K562 (cell line): ENCODE data around the gene PLEKHG1. TPM values are rescaled to one million over a fixed set of nuclear protein-coding genes. Genes with fewer than 3 reads are reported as not detected.

ENCODE experiments used
- ATAC-seq: fragments of 200-7000 bp; cut with Tn5 transposase; 3 replicates; pipeline ENCODE4 v1.9.1; 2020; ENCODE audit warnings: moderate library complexity
- BruUV-seq: library from RNA; stranded (reverse); fragments of 400-500 nt; replicated peaks from 2 replicates; lab custom pipeline; 2021; lab: Mats Ljungman, UMichigan
- CTCF ChIA-PET: fragments of 300-600 bp; formaldehyde crosslinking; extraction: SDS; loops from one replicate; lab custom pipeline; 2021; ENCODE audit warnings: low intra/inter-chr PET ratio; lab: Yijun Ruan, JAX
- POLR2A ChIA-PET: fragments of 300-600, 350-650 bp; sonication (Branson Sonifier 250); formaldehyde crosslinking; extraction: SDS; loops from one replicate; lab custom pipeline; 2021; ENCODE audit warnings: antibody characterized with exemption, inconsistent platforms; lab: Yijun Ruan, JAX
- DNase-seq, 4 experiments: peaks; one replicate each; pipeline versions ENCODE4 v3.0.0 to v3.0.0-alpha.2; 2011 to 2018; ENCODE audit warnings: low spot score in 3 of 4, mixed read lengths in 3 of 4; ENCODE audit errors: extremely low read depth in 1 of 4
- FAIRE-seq: peaks from 2 replicates; lab custom pipeline; 2011; peaks lifted over from hg19 to GRCh38; lab: Jason Lieb, UNC
- H2AFZ ChIP-seq: 2 replicates; pipeline ENCODE4 v1.6.0; 2011; ENCODE audit warnings: low read depth, low read length, control low read depth, inconsistent platforms
- H3K27ac ChIP-seq: fragments of 200-600 bp; 3 replicates; pipeline ENCODE4 v1.8.0; 2011; ENCODE audit warnings: low read depth, mild to moderate bottlenecking, control low read depth, inconsistent platforms, low read length, moderate library complexity, mixed read lengths; ENCODE audit errors: extremely low read depth
- H3K27me3 ChIP-seq, 2 experiments: fragments of 300-600 bp in 1 of 2; 2 replicates in 1 of 2; 3 replicates in 1 of 2; pipeline versions ENCODE4 v1.6.0 to v1.8.0; 2011; ENCODE audit warnings: inconsistent platforms in 2 of 2, low read length in 2 of 2, mild to moderate bottlenecking in 1 of 2, mixed read lengths in 1 of 2, moderate library complexity in 1 of 2; ENCODE audit not compliant: control insufficient read depth in 2 of 2, insufficient read depth in 2 of 2
- H3K36me3 ChIP-seq: fragments of 300-600 bp; 3 replicates; pipeline ENCODE4 v1.8.0; 2011; ENCODE audit warnings: mild to moderate bottlenecking, low read length, inconsistent platforms; ENCODE audit not compliant: control insufficient read depth, insufficient read depth
- H3K4me1 ChIP-seq, 2 experiments: fragments of 200-600 bp in 1 of 2; replicated peaks in 1 of 2; 2 replicates in 1 of 2; 3 replicates in 1 of 2; pipeline versions ENCODE4 v1.5.1 to v1.8.0; 2011; ENCODE audit warnings: inconsistent platforms in 2 of 2, low read length in 2 of 2, mild to moderate bottlenecking in 1 of 2, mixed read lengths in 1 of 2, moderate library complexity in 1 of 2; ENCODE audit not compliant: control insufficient read depth in 2 of 2, insufficient read depth in 2 of 2
- H3K4me2 ChIP-seq: 2 replicates; pipeline ENCODE4 v1.6.1; 2011; ENCODE audit warnings: low read length, control low read depth, inconsistent platforms, mixed read lengths; ENCODE audit not compliant: insufficient read depth
- H3K4me3 ChIP-seq: fragments of 200-600 bp; sonication (generic), shearing (Covaris generic); 2 replicates; pipeline ENCODE4 v1.5.1; 2016; ENCODE audit warnings: control low read depth, inconsistent platforms
- H3K79me2 ChIP-seq: fragments of 200-600 bp; 3 replicates; pipeline ENCODE4 v1.8.0; 2011; ENCODE audit warnings: low read length, inconsistent platforms; ENCODE audit not compliant: control insufficient read depth, insufficient read depth
- H3K9ac ChIP-seq, 2 experiments: 2 replicates each; pipeline versions ENCODE4 v1.6.0 to v1.6.1; 2011; ENCODE audit warnings: low read depth in 2 of 2, low read length in 2 of 2, control low read depth in 1 of 2, inconsistent platforms in 1 of 2, mild to moderate bottlenecking in 1 of 2, mixed read lengths in 1 of 2; ENCODE audit not compliant: insufficient read depth in 1 of 2
- H3K9me1 ChIP-seq: one replicate; pipeline ENCODE4 v1.6.0; 2011; ENCODE audit warnings: inconsistent platforms, mild to moderate bottlenecking, low read length, moderate library complexity; ENCODE audit not compliant: control insufficient read depth, insufficient read depth
- H3K9me3 ChIP-seq: replicated peaks from 2 replicates; pipeline ENCODE4 v1.5.1; 2011; ENCODE audit warnings: low read depth, low read length, inconsistent platforms; ENCODE audit not compliant: control insufficient read depth, insufficient read depth
- H4K20me1 ChIP-seq: replicated peaks from 2 replicates; pipeline ENCODE4 v1.6.1; 2011; ENCODE audit warnings: low read length, inconsistent platforms, mixed read lengths; ENCODE audit not compliant: control insufficient read depth, insufficient read depth
- CTCF ChIP-seq, 3 experiments: IDR thresholded peaks in 2 of 3; conservative IDR thresholded peaks in 1 of 3; 2 replicates each; pipeline ENCODE4 v1.5.1; 2011 to 2012; ENCODE audit warnings: low read length in 3 of 3, mild to moderate bottlenecking in 3 of 3, control low read depth in 2 of 3, improper control_type of control experiment in 1 of 3, inconsistent platforms in 1 of 3, low read depth in 1 of 3, mixed read lengths in 1 of 3, moderate library complexity in 1 of 3; ENCODE audit not compliant: insufficient read depth in 2 of 3
- E2F6 ChIP-seq, 2 experiments: IDR thresholded peaks; 2 replicates each; pipeline ENCODE4 v1.6.1; 2011; ENCODE audit warnings: borderline replicate concordance in 1 of 2, control low read depth in 1 of 2, low read depth in 1 of 2, low read length in 1 of 2, mild to moderate bottlenecking in 1 of 2, mixed read lengths in 1 of 2, moderate library complexity in 1 of 2; ENCODE audit not compliant: insufficient read depth in 1 of 2, insufficient read length in 1 of 2, poor library complexity in 1 of 2, severe bottlenecking in 1 of 2; ENCODE audit errors: extremely low read depth in 1 of 2
- ETV6 ChIP-seq, 3 experiments: fragments of 150-350 bp in 1 of 3; sonication (generic) in 1 of 3; formaldehyde crosslinking in 1 of 3; IDR thresholded peaks; 2 replicates each; pipeline versions ENCODE4 v1.6.1 to v1.8.0; 2014 to 2022; ENCODE audit warnings: borderline replicate concordance in 2 of 3, low read depth in 2 of 3, antibody characterized with exemption in 1 of 3, low read length in 1 of 3, mild to moderate bottlenecking in 1 of 3, missing genetic modification reagents in 1 of 3
- FOSL1 ChIP-seq: fragments of 200-800 bp; sonication (Bioruptor generic); conservative IDR thresholded peaks from 2 replicates; pipeline ENCODE4 v1.6.1; 2016; ENCODE audit warnings: missing genetic modification characterization, missing compliant biosample characterization
- RAD21 ChIP-seq, 2 experiments: fragments of 250-450 bp in 1 of 2; fragments of 450-650 bp in 1 of 2; sonication (Bioruptor Pico) in 1 of 2; formaldehyde crosslinking in 1 of 2; IDR thresholded peaks in 1 of 2; conservative IDR thresholded peaks in 1 of 2; 2 replicates each; pipeline versions ENCODE4 v1.4.0 to v1.8.0; 2020 to 2022; ENCODE audit warnings: mild to moderate bottlenecking in 2 of 2, moderate library complexity in 1 of 2
- SNIP1 ChIP-seq: fragments of 450-650 bp; IDR thresholded peaks from 2 replicates; pipeline ENCODE4 v1.7.1; 2017; ENCODE audit warnings: low read depth, mild to moderate bottlenecking
- ZNF282 ChIP-seq: sonication (generic); formaldehyde crosslinking; IDR thresholded peaks from 2 replicates; pipeline ENCODE4 v1.8.1; 2023; ENCODE audit warnings: missing genetic modification reagents
- WGBS: fragments of 100-300 bp; shearing (Covaris generic); methylation state at CpG from one replicate; pipeline ENCODE4 v1.1.6; 2016; ENCODE audit warnings: low coverage, mixed read lengths; ENCODE audit not compliant: insufficient coverage; ENCODE audit errors: missing lambda C conversion rate; 5-methylcytosine and 5-hydroxymethylcytosine counted together
- in situ Hi-C: fragments of 300-500 bp; cut with MboI; formaldehyde crosslinking; loops from 4 replicates; pipeline ENCODE4 v1.15.0; 2018; ENCODE audit warnings: inconsistent platforms, mixed read lengths
- intact Hi-C: fragments of 100-400 bp; cut with micrococcal nuclease; formaldehyde crosslinking; loops from 2 replicates; pipeline ENCODE4 v1.14.2; 2022
- polyA plus RNA-seq, 8 experiments: library from polyadenylated mRNA; depleted of rRNA in 4 of 8; stranded (reverse) in 5 of 8; unstranded in 3 of 8; fragments of >200 nt; fragmentation: Nextera tagmentation in 2 of 8; fragmentation: Illumina TruSeq in 1 of 8; extraction: Ambion mirVana in 2 of 8; extraction: Trizol in 1 of 8; gene quantifications; 2 replicates each; pipeline versions ENCODE4 v1.2.1 to v1.2.3, GENCODE V29; 2011 to 2014; ENCODE audit warnings: inconsistent platforms in 1 of 8, missing spikeins in 1 of 8
- total RNA-seq, 7 experiments: library from RNA; depleted of rRNA in 6 of 7; stranded (reverse); fragments of >200 nt in 6 of 7; fragmentation: Illumina TruSeq in 2 of 7; extraction: Trizol in 2 of 7; gene quantifications; 2 replicates each; pipeline versions ENCODE4 v1.2.1 to v1.2.3, GENCODE V29; 2011 to 2021; ENCODE audit warnings: low replicate concordance in 1 of 7

PLEKHG1 gene
- total and polyA plus RNA-seq, 9 of the 15 experiments (the other 6 are each of a cell fraction or from before 2014, with no cell fraction given): 0.03 to 0.16 (median 0.03) TPM; not detected in 6

- no peak overlapping the region for H3K9ac ChIP-seq
- no peaks in the 10 kb centered on the region for H3K9me1 ChIP-seq
- CTCF ChIA-PET: no interaction called here
- H4K20me1 ChIP-seq: no peaks in the 10 kb centered on the region
- 0% methylated on average over 2 of the region's 2 CpGs for WGBS
- no peak for DNase-seq
- POLR2A ChIA-PET: no interaction called here
- H3K4me3 ChIP-seq: no peak overlapping the region
- H3K27me3 ChIP-seq: peaks cover 7 to 20% of the 10 kb centered on the region in 2 experiments
- FAIRE-seq: no peak
- ATAC-seq: no peak
- no peak overlapping the region for H3K27ac ChIP-seq
- no peaks in the 10 kb centered on the region for H3K9me3 ChIP-seq
- H3K79me2 ChIP-seq: no peaks in the 10 kb centered on the region
- BruUV-seq: no TSS peak
- H3K4me1 ChIP-seq: no peaks in the 10 kb centered on the region
- H3K4me2 ChIP-seq: no peak overlapping the region
- H3K36me3 ChIP-seq: no peaks in the 10 kb centered on the region
- no peak overlapping the region for H2AFZ ChIP-seq
- intact Hi-C loops (no loop called here), in situ Hi-C loops (no loop called here)
- no peak for TF ChIP-seq CTCF (IDR thresholded peaks at IDR 0.05 in 2 of 3, conservative IDR thresholded peaks at IDR 0.05 in 1 of 3; ENCODE audit: insufficient read depth in 2 of 3, low read depth in 1 of 3, low read length in 3 of 3)
- no peak for TF ChIP-seq ZNF282 (CRISPR knock-in tag)
- no peak for TF ChIP-seq SNIP1
- no peak for TF ChIP-seq RAD21 (CRISPR knock-in tag; conservative IDR thresholded peaks at IDR 0.05 in 1 of 2, IDR thresholded peaks at IDR 0.05 in 1 of 2)
- TF ChIP-seq ETV6 (IDR thresholded peaks at IDR 0.05; ENCODE audit: borderline replicate concordance in 1 of 2, low read depth in 2 of 2, low read length in 1 of 2): no peak
- no peak for TF ChIP-seq ETV6 (CRISPR knock-in tag; IDR thresholded peaks at IDR 0.05; ENCODE audit: borderline replicate concordance)
- no peak for TF ChIP-seq FOSL1 (tag)
- no peak for TF ChIP-seq E2F6 (IDR thresholded peaks at IDR 0.05; ENCODE audit: borderline replicate concordance in 1 of 2, extremely low read depth in 1 of 2, insufficient read depth in 1 of 2, insufficient read length in 1 of 2, low read depth in 1 of 2, low read length in 1 of 2, poor library complexity in 1 of 2, severe bottlenecking in 1 of 2)
Measured at GRCh38 chr6:150580489-150580888, 19.2 kb upstream of the PLEKHG1 start.
